GM12878 (cell line): ENCODE data around the gene LPCAT3. TPM values are rescaled to one million over a fixed set of nuclear protein-coding genes. Genes with fewer than 3 reads are reported as not detected.

ENCODE experiments used
- ATF3 ChIP-seq: IDR thresholded peaks from 2 replicates; pipeline ENCODE4 v1.6.1; 2011; ENCODE audit warnings: low read depth, mild to moderate bottlenecking, low read length, moderate library complexity, borderline replicate concordance; ENCODE audit errors: extremely low read depth
- ATF7 ChIP-seq: fragments of 450-650 bp; IDR thresholded peaks from 2 replicates; pipeline ENCODE4 v1.6.1; 2016; ENCODE audit warnings: low read depth, mild to moderate bottlenecking
- CEBPZ ChIP-seq: fragments of 150-350 bp; IDR thresholded peaks from 2 replicates; pipeline ENCODE4 v1.6.1; 2016; ENCODE audit warnings: low read depth, low read length
- CHD1 ChIP-seq: IDR thresholded peaks from 2 replicates; pipeline ENCODE4 v1.6.1; 2012; ENCODE audit warnings: low read depth, low read length, improper control_type of control experiment
- CHD4 ChIP-seq: fragments of 200-600 bp; sonication (generic); IDR thresholded peaks from 2 replicates; pipeline ENCODE4 v1.6.1; 2016; ENCODE audit warnings: mild to moderate bottlenecking
- ETV6 ChIP-seq, 2 experiments: fragments of 450-650 bp in 1 of 2; IDR thresholded peaks in 1 of 2; conservative IDR thresholded peaks in 1 of 2; 2 replicates each; pipeline ENCODE4 v1.6.1; 2014; ENCODE audit warnings: antibody characterized with exemption in 1 of 2, borderline replicate concordance in 1 of 2, low read depth in 1 of 2, mild to moderate bottlenecking in 1 of 2, moderate library complexity in 1 of 2
- FOS ChIP-seq: IDR thresholded peaks from 3 replicates; pipeline ENCODE4 v1.6.1; 2011; ENCODE audit warnings: borderline replicate concordance; ENCODE audit not compliant: insufficient read length; ENCODE audit errors: extremely low read depth
- GATAD2B ChIP-seq: fragments of 450-650 bp; conservative IDR thresholded peaks from 2 replicates; pipeline ENCODE4 v1.6.1; 2017; ENCODE audit warnings: low read depth, mild to moderate bottlenecking, moderate library complexity
- HCFC1 ChIP-seq: fragments of 150-350 bp; IDR thresholded peaks from 2 replicates; pipeline ENCODE4 v1.6.1; 2014; ENCODE audit warnings: low read length
- KLF5 ChIP-seq: fragments of 450-650 bp; IDR thresholded peaks from 2 replicates; pipeline ENCODE4 v1.6.1; 2014; ENCODE audit warnings: mild to moderate bottlenecking; ENCODE audit not compliant: partially characterized antibody
- MEF2A ChIP-seq: IDR thresholded peaks from 2 replicates; pipeline ENCODE4 v1.6.1; 2011; ENCODE audit warnings: low read depth, mild to moderate bottlenecking, low read length, moderate library complexity; ENCODE audit not compliant: insufficient read depth
- MXI1 ChIP-seq: fragments of 150-350 bp; IDR thresholded peaks from 2 replicates; pipeline ENCODE4 v1.6.1; 2011; ENCODE audit warnings: low read depth, mild to moderate bottlenecking, inconsistent platforms, low read length, improper control_type of control experiment
- NFIC ChIP-seq: IDR thresholded peaks from 2 replicates; pipeline ENCODE4 v1.6.1; 2012; ENCODE audit warnings: low read depth, mild to moderate bottlenecking, inconsistent platforms, low read length, moderate library complexity
- NFYA ChIP-seq: IDR thresholded peaks from 2 replicates; pipeline ENCODE4 v1.6.1; 2011; ENCODE audit warnings: low read depth, mild to moderate bottlenecking, low read length, improper control_type of control experiment, borderline replicate concordance
- NR2C1 ChIP-seq: fragments of 450-650 bp; IDR thresholded peaks from 2 replicates; pipeline ENCODE4 v1.6.1; 2017; ENCODE audit warnings: antibody characterized with exemption, mild to moderate bottlenecking, moderate library complexity
- NRF1 ChIP-seq: conservative IDR thresholded peaks from 2 replicates; pipeline ENCODE4 v1.6.1; 2011; ENCODE audit warnings: mild to moderate bottlenecking, low read depth, low read length, improper control_type of control experiment
- PRDM15 ChIP-seq: fragments of 450-650 bp; formaldehyde crosslinking; IDR thresholded peaks from 2 replicates; pipeline ENCODE4 v1.4.0; 2020; ENCODE audit warnings: mild to moderate bottlenecking, moderate library complexity
- RUNX3 ChIP-seq: IDR thresholded peaks from 2 replicates; pipeline ENCODE4 v1.6.1; 2012; ENCODE audit warnings: low read length, inconsistent platforms
- SKIL ChIP-seq: fragments of 450-650 bp; IDR thresholded peaks from 2 replicates; pipeline ENCODE4 v1.6.1; 2017; ENCODE audit warnings: mild to moderate bottlenecking, low read depth, inconsistent platforms; ENCODE audit not compliant: poor library complexity, severe bottlenecking
- SMC3 ChIP-seq: IDR thresholded peaks from 2 replicates; pipeline ENCODE4 v1.6.1; 2011; ENCODE audit warnings: low read length, improper control_type of control experiment, borderline replicate concordance
- STAT3 ChIP-seq: IDR thresholded peaks from 2 replicates; pipeline ENCODE4 v1.6.1; 2011; ENCODE audit warnings: low read depth, low read length, improper control_type of control experiment
- polyA plus RNA-seq, 11 experiments: library from polyadenylated mRNA; depleted of rRNA in 4 of 11; unstranded in 6 of 11; stranded (reverse) in 5 of 11; fragments of >200 nt; fragmentation: Nextera tagmentation in 4 of 11; fragmentation: Illumina TruSeq in 1 of 11; extraction: Ambion mirVana in 4 of 11; extraction: Trizol in 1 of 11; gene quantifications; 1 replicate in 1 of 11; 2 replicates in 10 of 11; pipeline versions ENCODE4 v1.2.1 to v1.2.3, GENCODE V29; 2011 to 2016; ENCODE audit warnings: inconsistent platforms in 2 of 11, missing spikeins in 2 of 11, low read depth in 1 of 11
- total RNA-seq, 4 experiments: library from RNA; depleted of rRNA in 3 of 4; stranded (reverse); fragments of >200 nt in 3 of 4; fragmentation: Illumina TruSeq in 1 of 4; extraction: Trizol in 1 of 4; gene quantifications; 2 replicates each; pipeline versions ENCODE4 v1.2.1 to v1.2.3, GENCODE V29; 2013 to 2021

The LPCAT3 gene
- total and polyA plus RNA-seq, 10 of the 15 experiments (the other 5 are each of a cell fraction or from before 2014, with no cell fraction given) = 2.6 to 48.3 (median 23.0) TPM

- TF ChIP-seq SMC3 = no peak
- peak; percentile 99 for TF ChIP-seq PRDM15 (CRISPR knock-in tag)
- TF ChIP-seq CHD1 = no peak
- no peak for TF ChIP-seq FOS
- no peak for TF ChIP-seq RUNX3
- TF ChIP-seq HCFC1 = peak; percentile 55
- TF ChIP-seq KLF5 = peak; percentile 94
- TF ChIP-seq NR2C1 = peak; percentile 52; the same call in 1 of the 2 replicates
- TF ChIP-seq GATAD2B = no peak
- TF ChIP-seq NFYA = no peak
- TF ChIP-seq NFIC = no peak
- no peak; the same call in none of the 2 replicates for TF ChIP-seq ATF7
- TF ChIP-seq CHD4 = no peak
- no peak for TF ChIP-seq NRF1
- TF ChIP-seq MEF2A = peak; percentile 82; the same call in 1 of the 2 replicates
- TF ChIP-seq CEBPZ = no peak; the same call in 1 of the 2 replicates
- peak; percentile 78 for TF ChIP-seq SKIL
- TF ChIP-seq ETV6 (conservative IDR thresholded peaks at IDR 0.05 in 1 of 2, IDR thresholded peaks at IDR 0.05 in 1 of 2; ENCODE audit: borderline replicate concordance in 1 of 2, low read depth in 1 of 2) = peak in 1 of 2 experiments; percentile 82; a peak in 2 of 4 replicates
- TF ChIP-seq ATF3 = no peak
- peak; percentile 93; the same call in 1 of the 2 replicates for TF ChIP-seq STAT3
- TF ChIP-seq MXI1 = peak; percentile 72
Observed at GRCh38 chr12:6943722-6944380, 74.4 kb downstream of the LPCAT3 start, which contains the start of the genes C12orf57 and RNU7-1 (continued).
